GM10248 (cell line): ENCODE data around the gene KRTAP10-2.

ENCODE experiments used
- CTCF ChIA-PET: fragments of 300-600 bp; sonication (Branson Sonifier 250); formaldehyde crosslinking; extraction: SDS; loops from one replicate; lab custom pipeline; 2021; ENCODE audit warnings: antibody characterized with exemption; lab: Yijun Ruan, JAX
- POLR2A ChIA-PET: fragments of 350-650 bp; sonication (Branson Sonifier 250); formaldehyde crosslinking; extraction: SDS; loops from one replicate; lab custom pipeline; 2020; ENCODE audit warnings: antibody characterized with exemption; lab: Yijun Ruan, JAX
- DNase-seq: peaks from one replicate; pipeline ENCODE4 v3.0.0; 2012; ENCODE audit errors: extremely low spot score
- TF ChIP-seq, protein P1 (sequence below): IDR thresholded peaks from 2 replicates; pipeline ENCODE4 v1.5.1; 2012; ENCODE audit warnings: mild to moderate bottlenecking, low read depth; ENCODE audit errors: extremely low read depth, missing control alignments, control extremely low read depth

The KRTAP10-2 gene

DNA sequence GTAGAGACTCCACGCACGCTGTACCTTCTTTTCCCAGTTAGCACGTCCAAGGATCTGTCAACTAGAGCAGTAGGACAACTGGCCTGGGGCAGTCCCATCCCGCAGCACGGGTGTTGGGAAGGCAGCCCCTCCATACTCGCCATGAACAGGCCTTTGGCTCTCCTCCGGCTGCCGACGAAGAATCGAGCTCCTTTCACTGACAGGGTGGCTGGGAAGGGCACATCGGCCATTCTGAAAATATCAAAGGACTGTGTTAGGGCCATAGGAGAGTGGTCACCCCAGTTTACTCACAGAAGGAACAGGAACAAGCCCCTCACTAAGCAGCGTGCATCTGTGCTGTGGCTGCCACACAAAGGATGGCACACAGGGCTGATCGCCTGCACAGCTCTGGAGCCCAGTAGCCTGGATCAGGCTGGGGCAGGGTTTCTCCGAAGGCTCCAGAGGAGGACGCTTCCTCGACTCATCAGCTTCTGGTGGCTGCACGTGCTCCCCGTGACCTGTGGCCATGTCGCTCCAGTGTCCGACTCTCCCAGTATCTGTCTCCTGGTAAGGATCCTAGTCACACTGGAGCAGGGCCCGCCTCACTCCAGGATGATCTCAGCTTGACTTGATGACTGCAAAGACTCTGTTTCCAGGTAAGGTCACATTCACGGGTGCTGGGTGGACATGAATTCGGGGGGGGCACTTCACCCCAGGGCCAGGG is 20.3 kb downstream of the KRTAP10-2 start:
- TF ChIP-seq, protein P1, sequence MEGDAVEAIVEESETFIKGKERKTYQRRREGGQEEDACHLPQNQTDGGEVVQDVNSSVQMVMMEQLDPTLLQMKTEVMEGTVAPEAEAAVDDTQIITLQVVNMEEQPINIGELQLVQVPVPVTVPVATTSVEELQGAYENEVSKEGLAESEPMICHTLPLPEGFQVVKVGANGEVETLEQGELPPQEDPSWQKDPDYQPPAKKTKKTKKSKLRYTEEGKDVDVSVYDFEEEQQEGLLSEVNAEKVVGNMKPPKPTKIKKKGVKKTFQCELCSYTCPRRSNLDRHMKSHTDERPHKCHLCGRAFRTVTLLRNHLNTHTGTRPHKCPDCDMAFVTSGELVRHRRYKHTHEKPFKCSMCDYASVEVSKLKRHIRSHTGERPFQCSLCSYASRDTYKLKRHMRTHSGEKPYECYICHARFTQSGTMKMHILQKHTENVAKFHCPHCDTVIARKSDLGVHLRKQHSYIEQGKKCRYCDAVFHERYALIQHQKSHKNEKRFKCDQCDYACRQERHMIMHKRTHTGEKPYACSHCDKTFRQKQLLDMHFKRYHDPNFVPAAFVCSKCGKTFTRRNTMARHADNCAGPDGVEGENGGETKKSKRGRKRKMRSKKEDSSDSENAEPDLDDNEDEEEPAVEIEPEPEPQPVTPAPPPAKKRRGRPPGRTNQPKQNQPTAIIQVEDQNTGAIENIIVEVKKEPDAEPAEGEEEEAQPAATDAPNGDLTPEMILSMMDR = no peak
- DNase-seq = no peak
- ChIA-PET POLR2A (no interaction called here), CTCF (interaction anchor here (1.4 kb wide), 1 partner anchor 21 kb away, joined by 3 read pairs; no protein-coding TSS in a partner anchor)

DNA sequence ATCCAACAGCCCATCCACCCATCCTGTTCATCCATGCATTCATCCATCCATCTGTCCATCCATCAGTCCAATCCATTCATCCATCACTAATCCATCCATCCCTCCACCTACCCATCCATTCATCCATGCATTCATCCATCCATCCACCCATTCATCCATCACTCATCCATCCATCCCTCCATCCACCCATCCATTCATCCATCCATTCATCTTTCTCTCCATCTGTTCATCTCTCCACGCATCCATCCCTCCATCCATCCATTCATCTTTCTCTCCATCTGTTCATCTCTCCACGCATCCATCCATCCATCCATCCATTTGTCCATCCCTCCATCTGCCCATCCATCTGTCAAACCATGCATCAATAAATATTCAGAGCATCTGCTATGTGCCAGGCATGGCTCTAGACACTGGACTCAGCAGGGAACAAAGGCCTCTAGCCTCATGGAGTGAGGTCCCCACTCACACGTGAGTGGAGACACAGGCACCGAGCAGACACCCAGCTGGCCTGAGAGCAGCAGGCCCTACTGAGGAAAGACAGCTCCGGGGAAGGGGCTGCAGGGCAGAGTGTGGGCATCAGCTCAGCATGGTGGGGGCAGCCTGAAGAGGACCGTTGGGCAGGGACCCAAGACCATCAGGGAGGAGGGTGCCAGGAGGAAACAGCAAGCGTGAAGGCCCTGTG is 20.9 kb downstream of the KRTAP10-2 start:
- DNase-seq = no peak
- TF ChIP-seq, protein P1 = no peak
- CTCF ChIA-PET = interaction anchor here (1.4 kb wide), 1 partner anchor 20 kb away, joined by 3 read pairs; no protein-coding TSS in a partner anchor
- POLR2A ChIA-PET = no interaction called here

DNA sequence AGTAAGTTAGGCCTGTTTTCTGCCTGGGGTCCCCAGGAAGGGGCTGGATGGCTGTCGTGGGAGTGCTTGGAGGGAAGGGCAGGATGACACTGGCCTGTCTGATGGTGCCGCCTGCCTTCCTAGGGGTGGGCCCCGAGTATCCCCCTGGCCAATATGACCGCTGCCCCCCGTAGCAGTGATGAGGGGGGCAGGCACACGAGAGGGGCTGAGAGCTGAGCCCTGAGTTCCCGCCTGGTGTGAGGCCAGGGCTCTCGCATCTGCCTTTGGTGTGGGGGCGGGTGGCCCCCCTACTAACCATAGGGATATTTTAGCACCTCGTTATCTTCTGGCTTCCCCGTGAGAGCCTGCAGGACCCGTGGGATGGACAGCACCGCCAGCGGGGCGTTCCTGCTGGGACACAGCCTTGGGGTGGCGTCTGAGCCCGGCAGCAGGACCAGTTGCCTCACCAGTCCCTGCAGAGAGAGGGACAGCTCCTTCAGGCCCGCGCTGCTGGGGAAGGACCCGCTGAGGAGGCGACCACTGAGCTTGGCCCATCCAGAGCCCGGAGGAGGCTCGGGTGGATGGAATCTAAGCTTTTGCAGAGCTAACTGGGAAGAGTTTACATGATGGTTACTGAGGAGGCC is 21.7 kb downstream of the KRTAP10-2 start:
- ChIA-PET POLR2A (no interaction called here), CTCF (interaction anchor here (1.4 kb wide), 1 partner anchor 19 kb away, joined by 3 read pairs; no protein-coding TSS in a partner anchor)
- TF ChIP-seq, protein P1 = no peak
- no peak for DNase-seq

DNA sequence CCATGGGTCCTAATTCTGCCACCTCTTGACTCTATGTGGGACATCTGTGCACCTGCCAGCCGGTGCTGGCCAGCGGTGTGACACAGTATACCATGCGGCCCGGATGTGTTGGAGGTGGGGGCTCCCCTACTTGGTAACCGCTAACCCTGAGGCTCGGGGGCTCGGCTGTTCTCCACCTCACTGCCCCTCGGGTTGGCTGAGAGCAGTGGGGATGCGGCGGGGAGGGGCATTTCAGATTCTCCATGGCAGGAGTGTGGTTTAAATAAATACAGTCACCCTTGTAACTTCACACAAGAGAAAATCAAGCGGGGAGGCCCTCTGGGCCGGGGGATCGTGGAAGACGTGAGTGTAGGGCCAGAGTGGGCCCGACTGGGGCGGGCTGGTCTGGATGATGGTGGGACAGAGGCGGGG is 22.3 kb downstream of the KRTAP10-2 start:
- ChIA-PET POLR2A (no interaction called here), CTCF (no interaction called here)
- TF ChIP-seq, protein P1 = no peak
- no peak for DNase-seq

DNA sequence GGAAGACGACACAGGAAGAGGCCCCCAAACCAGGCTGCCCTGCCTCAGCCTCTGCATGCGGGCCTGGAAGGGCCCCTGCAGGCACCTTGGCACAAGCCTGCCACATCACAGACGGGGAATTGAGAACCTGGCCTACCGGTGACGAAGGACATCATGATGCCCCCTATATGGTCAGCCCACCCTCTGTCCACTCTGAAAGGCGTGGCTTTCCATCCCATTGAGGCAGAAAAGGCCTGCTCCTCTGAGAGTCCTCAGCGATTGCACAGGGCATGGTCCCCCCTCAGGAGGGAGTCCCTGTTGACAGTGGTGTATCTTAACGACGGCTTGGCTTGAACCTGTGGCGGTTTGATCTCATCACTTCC is 22.7 kb downstream of the KRTAP10-2 start:
- DNase-seq = no peak
- CTCF ChIA-PET = no interaction called here
- POLR2A ChIA-PET = no interaction called here

DNA sequence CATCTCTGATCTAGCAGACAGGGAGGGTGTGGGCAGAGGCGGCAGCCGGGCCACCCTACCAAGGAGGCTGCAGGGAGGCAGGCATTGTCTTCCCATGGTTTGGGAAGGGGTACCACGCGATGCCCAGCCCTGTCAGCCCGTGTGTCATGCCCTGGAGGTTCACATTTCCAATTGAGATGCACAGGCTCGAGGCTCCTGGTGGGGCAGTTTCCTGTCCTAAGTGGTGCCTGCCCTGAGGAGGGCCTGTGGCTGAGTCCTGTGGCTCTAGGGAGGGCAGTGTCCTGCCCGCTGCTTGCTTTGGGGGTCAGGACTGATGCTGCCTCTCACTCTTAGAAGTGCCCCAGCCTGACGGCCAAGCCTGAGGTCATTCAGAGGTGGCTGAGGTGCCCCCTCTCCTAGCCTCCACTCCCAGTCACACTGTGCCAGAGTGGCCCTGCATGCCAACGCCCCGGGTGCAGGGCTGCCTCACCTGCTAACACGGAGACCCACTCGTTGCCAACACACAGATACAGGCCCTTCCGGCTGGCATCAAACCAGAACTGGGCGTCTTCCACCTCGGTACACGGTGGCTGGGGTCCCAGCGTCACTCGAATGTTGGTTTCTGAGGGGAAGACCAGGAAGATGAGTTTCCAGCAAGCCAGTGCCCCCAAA is 23.2 kb downstream of the KRTAP10-2 start:
- no peak for DNase-seq
- POLR2A ChIA-PET = no interaction called here
- TF ChIP-seq, protein P1 = no peak
- CTCF ChIA-PET = no interaction called here

More for the DNA sequence above, 22.7 kb downstream of the KRTAP10-2 start:
- TF ChIP-seq, protein P1 = no peak
